Fibroblast of skin of left quadriceps (primary cell): ENCODE measurements around the gene MAML3.

Experiments
- DNase-seq, 2 experiments: peaks; one replicate each; pipeline ENCODE4 v3.0.0-alpha.2; 2013; ENCODE audit warnings: low read depth in 2 of 2

Gene MAML3

GRCh38 chr4:140126261-140126660 lies 27.7 kb downstream of the MAML3 start:
- no peak for DNase-seq

GRCh38 chr4:140125374-140125773 lies 28.6 kb downstream of the MAML3 start:
- DNase-seq, result no peak

GRCh38 chr4:140123666-140124377 lies 30.2 kb downstream of the MAML3 start:
- no peak for DNase-seq

- DNase-seq, result no peak
These were observed 31.1 kb downstream of the MAML3 start for GRCh38 chr4:140122891-140123290.

GRCh38 chr4:140121646-140122045 lies 32.3 kb downstream of the MAML3 start:
- no peak for DNase-seq

GRCh38 chr4:140118931-140119640 lies 34.9 kb downstream of the MAML3 start:
- DNase-seq, result no peak

- DNase-seq, result no peak
These were observed 36.0 kb downstream of the MAML3 start for GRCh38 chr4:140117947-140118346.

- DNase-seq, result no peak
These were observed 37.4 kb downstream of the MAML3 start for GRCh38 chr4:140116442-140117104.

- DNase-seq, result no peak
These were observed 38.8 kb downstream of the MAML3 start for GRCh38 chr4:140115140-140115539.

GRCh38 chr4:140113653-140114052 lies 40.3 kb downstream of the MAML3 start:
- no peak for DNase-seq

GRCh38 chr4:140112576-140112975 lies 41.4 kb downstream of the MAML3 start:
- DNase-seq, result peak; percentile 74 to 77

GRCh38 chr4:140111256-140111655 lies 42.7 kb downstream of the MAML3 start:
- no peak for DNase-seq

- no peak for DNase-seq
These were observed 43.3 kb downstream of the MAML3 start for GRCh38 chr4:140110542-140111215.

GRCh38 chr4:140109737-140110136 lies 44.2 kb downstream of the MAML3 start:
- no peak for DNase-seq

- DNase-seq, result no peak
These were observed 44.7 kb downstream of the MAML3 start for GRCh38 chr4:140109292-140109691.

GRCh38 chr4:140108713-140109230 lies 45.2 kb downstream of the MAML3 start:
- no peak for DNase-seq

GRCh38 chr4:140108243-140108642 lies 45.7 kb downstream of the MAML3 start:
- no peak for DNase-seq

- no peak for DNase-seq
These were observed 47.6 kb downstream of the MAML3 start for GRCh38 chr4:140106289-140106844.

- no peak for DNase-seq
These were observed 48.5 kb downstream of the MAML3 start for GRCh38 chr4:140105436-140105835.

GRCh38 chr4:140103676-140104075 lies 50.3 kb downstream of the MAML3 start:
- peak; percentile 47 to 50 for DNase-seq

- no peak for DNase-seq
These were observed 51.6 kb downstream of the MAML3 start for GRCh38 chr4:140102421-140102820.

- DNase-seq, result no peak
These were observed 53.2 kb downstream of the MAML3 start for GRCh38 chr4:140100771-140101170.
